Activated gamma-delta T cell treated with Interleukin-2 at 50 U/mL for 16 hours (primary cell): ENCODE results near the gene GDPD5.

Experiments used
- DNase-seq: peaks from one replicate; pipeline ENCODE4 v3.0.0-alpha.2; 2020

GDPD5 gene, protein sequence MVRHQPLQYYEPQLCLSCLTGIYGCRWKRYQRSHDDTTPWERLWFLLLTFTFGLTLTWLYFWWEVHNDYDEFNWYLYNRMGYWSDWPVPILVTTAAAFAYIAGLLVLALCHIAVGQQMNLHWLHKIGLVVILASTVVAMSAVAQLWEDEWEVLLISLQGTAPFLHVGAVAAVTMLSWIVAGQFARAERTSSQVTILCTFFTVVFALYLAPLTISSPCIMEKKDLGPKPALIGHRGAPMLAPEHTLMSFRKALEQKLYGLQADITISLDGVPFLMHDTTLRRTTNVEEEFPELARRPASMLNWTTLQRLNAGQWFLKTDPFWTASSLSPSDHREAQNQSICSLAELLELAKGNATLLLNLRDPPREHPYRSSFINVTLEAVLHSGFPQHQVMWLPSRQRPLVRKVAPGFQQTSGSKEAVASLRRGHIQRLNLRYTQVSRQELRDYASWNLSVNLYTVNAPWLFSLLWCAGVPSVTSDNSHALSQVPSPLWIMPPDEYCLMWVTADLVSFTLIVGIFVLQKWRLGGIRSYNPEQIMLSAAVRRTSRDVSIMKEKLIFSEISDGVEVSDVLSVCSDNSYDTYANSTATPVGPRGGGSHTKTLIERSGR

GRCh38 chr11:75525433-75526191, at the start of gene GDPD5:
Gene GDPD5 (minus strand): TSS chr11:75525941. CDS start chr11:75477735, 48,206 bp downstream.
- DNase-seq: peak; percentile 76

- DNase-seq: no peak
These were observed 49.2 kb upstream of the GDPD5 start for GRCh38 chr11:75574698-75575602.

DNA sequence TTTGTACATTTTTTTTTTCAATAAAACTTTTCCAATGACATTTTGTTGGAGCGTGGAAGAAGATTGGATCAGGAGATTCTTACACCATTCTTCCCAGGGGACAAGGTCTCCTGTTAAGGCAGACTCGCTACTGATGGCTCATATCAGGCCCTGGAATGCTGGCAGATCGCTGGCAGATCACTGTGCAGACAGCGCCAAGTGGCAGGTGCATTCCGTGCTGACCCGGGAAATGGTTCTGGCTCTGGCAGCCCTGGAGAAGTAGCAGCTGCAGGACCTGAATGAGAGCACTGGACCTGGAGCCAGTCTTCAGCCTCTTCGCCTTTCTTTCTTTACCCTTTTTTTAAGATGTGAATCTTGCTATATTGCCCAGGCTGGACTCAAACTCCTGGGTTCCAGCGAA, 47.0 kb upstream of the GDPD5 start:
- no peak for DNase-seq

DNA sequence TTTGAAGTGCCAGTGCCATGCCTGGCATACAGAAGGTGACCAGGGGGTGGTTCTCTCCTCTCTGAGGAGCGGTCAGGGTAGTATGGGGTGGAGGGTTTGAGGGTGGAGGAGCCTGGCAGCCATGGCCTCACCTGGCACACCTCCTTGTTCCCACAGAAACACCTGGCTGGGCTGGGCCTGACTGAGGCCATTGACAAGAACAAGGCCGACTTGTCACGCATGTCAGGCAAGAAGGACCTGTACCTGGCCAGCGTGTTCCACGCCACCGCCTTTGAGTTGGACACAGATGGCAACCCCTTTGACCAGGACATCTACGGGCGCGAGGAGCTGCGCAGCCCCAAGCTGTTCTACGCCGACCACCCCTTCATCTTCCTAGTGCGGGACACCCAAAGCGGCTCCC, 45.9 kb upstream of the GDPD5 start:
- no peak for DNase-seq

- DNase-seq: no peak
These were observed 44.9 kb upstream of the GDPD5 start for GRCh38 chr11:75570559-75571139.

GRCh38 chr11:75568616-75569219, 43.0 kb upstream of the GDPD5 start:
- DNase-seq: no peak

DNA sequence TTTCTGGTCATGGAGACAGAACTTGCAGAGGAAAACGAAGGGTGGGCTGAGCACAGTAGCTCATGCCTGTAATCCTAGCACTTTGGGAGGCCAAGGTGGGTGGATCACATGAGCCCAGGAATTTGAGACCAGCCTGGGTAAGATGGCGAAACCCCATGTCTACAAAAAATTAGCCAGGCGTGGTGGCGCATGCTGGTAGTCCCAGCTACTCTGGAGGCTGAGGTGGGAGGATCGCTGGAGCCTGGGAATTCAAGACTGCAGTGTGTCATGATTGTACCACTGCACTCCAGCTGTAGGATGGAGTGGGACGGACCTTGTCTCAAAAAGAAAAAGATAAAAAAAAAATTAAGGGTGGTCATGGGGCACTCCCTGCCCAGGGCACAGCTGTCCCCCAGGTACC, 42.2 kb upstream of the GDPD5 start:
- DNase-seq: no peak

GRCh38 chr11:75566763-75567279, 41.1 kb upstream of the GDPD5 start:
- DNase-seq: no peak

DNA sequence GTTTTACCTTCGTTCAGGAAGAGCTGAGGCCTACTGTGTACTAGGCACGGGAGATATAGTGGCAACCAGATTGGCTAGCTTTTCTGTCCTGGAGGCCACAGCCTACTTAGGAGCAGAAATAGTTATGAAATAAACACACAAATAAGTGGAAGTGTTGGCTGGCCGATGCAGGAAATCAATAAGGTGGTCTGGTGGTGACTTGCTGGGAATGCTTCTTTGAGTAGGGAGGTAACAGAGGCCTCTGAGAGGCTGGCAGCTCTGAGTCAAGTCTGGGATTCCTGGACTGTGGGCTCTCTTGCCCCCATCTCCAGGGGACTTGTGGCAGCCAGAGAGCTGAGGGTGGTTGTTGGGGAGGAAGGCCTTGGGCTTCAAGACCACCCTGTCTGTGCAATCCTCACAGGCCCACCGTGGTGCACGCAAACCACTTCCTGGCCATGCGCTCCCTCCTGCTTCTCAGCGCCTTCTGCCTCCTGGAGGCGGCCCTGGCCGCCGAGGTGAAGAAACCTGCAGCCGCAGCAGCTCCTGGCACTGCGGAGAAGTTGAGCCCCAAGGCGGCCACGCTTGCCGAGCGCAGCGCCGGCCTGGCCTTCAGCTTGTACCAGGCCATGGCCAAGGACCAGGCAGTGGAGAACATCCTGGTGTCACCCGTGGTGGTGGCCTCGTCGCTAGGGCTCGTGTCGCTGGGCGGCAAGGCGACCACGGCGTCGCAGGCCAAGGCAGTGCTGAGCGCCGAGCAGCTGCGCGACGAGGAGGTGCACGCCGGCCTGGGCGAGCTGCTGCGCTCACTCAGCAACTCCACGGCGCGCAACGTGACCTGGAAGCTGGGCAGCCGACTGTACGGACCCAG, 40.4 kb upstream of the GDPD5 start:
- DNase-seq: peak; percentile 19

DNA sequence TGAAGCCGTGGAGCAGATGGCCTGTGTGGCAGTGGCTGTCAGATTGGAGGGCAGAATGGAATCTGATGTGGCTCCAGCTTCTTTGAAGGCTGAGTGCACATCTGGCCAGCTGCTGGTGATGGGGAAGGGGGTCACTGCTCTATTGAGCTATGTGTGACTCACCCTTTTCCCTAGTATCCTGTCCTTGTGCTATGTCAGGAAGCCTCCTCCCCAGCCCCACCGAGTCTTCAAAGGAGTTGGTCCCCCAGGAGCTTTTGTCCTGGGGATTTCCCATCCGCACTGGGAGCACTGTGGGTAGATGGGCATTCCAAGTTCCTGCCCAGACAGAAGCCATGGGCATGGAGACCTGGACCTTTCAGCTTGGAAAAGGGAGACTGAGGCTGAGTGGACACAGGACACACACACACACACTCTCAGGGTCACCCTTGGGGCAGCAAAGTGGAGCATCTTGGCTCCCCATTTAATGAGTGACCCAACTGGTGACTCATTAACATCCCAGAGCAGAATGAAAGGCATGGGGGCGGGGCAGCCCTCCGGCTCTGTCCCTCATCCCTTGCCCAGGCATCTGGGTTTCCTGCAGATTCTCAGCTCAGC, 39.6 kb upstream of the GDPD5 start:
- DNase-seq: no peak

GRCh38 chr11:75563978-75564552, 38.3 kb upstream of the GDPD5 start:
- DNase-seq: no peak

DNA sequence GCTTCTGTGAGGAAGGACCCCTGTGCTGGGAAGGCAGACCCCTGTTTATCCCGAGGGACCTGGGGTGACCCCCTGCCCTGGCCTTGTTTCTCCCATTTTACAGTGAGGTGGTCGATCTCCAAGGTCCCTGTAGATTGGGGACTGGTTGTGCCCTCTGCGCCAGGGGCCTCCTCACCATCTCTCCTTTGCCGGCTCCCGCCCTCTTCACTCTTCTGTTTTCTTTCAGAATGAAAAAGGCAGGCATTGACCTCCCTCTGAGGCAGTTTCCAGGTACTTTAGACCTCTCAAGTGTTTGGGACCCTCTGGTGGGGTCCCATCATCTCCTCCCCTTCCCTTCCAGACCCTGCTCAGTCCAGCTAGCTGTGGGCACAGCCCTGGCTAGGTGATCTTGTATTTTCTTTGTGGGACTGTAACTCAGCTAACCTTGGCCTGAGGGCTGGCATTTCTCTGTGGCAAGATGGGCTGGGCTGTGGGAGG, 37.8 kb upstream of the GDPD5 start:
- no peak for DNase-seq

DNA sequence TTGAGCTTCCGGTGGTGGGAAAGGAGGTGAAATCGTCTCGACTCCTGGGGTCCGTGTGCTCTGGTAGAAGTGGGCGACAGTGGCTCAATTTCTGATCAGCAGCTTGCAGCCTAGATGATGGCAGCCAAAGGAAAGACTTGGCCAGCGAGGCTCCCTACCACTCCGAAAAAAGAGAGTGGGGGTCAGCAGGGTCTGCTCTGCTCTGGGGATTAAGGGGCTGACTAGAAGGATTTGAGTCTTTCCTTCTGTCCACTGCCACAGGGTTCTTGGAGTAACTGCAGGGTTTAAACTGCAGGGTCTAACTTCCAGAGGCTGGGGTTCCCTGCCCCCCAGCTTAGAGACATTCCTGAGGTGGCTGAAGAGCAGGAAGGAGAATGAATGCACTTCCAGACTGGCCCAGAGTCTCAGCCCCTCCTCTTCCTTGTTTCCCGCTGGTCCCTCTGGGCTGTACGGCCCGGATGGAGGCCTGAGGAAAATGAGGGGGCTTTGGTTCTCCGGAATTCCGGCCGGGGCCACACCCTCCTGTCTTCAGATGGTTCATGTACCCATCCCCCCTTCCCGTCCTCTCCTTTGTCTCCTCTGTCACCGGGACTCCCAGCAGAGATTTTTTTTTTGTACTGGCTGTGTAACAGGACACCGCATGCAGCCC, 37.2 kb upstream of the GDPD5 start:
- DNase-seq: no peak

DNA sequence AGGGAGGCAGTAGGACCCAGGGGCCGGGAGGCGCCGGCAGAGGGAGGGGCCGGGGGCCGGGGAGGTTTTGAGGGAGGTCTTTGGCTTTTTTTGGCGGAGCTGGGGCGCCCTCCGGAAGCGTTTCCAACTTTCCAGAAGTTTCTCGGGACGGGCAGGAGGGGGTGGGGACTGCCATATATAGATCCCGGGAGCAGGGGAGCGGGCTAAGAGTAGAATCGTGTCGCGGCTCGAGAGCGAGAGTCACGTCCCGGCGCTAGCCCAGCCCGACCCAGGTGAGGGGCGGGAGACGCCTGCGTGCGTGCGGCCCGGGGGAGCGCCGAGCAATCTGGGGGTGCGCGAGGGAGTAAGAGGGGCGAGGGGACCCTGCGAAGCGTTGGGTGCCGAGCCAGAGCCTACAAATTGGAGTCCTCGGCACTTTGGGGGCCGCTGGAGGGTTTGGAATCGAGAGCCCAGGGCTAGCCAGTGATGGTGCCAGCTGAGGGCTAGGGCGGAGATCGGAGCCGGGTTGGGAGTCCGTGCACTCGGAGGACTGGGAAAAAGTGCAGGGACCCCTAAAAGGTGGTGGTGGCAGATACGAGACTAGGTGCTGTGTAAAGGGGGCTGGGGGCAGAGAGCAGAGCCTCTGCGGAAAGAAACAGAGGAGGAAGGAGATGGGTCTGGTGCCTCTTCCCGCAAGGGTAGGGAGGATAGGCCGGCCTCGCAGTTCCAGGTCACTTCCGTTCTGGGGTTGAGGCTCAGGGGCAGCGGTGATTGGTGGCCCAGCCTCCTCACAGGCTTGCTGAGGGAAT, 36.5 kb upstream of the GDPD5 start, which contains the start of gene SERPINH1:
TSS of gene SERPINH1 (plus strand) at position 206 of the 788 bp plus-strand sequence. CDS start 4,097 bp downstream, outside the sequence.
- DNase-seq: peak; percentile 46

- DNase-seq: no peak
These were observed 35.8 kb upstream of the GDPD5 start for GRCh38 chr11:75561426-75562047.

DNA sequence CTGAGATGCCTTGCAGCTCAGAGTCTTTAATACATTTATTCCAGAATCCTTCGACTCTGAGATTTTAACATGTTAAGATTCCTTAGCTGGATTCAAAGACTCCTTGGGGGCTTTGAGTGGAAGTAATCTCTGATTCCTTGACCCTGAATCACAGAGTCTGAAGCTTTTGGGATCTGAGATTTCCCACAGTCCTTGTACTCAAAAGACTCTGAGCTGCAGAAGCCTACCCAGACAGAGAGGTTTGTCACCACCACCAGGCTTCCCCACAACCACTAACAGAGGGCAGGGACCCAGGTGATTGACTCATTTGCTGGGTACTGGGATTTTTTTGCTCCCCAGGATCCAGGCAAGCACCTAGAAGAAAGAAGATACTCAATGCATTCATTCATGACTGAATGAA, 34.9 kb upstream of the GDPD5 start:
- DNase-seq: no peak
